GM23248 (cell line): ENCODE measurements around the gene HEPH. TPM values are rescaled to one million over a fixed set of nuclear protein-coding genes. Genes with fewer than 3 reads are reported as not detected.

Experiments
- DNase-seq: peaks from one replicate; pipeline ENCODE4 v3.0.0-alpha.2; 2015
- H2AFZ ChIP-seq: fragments of 200-600 bp; sonication (generic); 2 replicates; pipeline ENCODE4 v1.6.1; 2016; ENCODE audit warnings: antibody characterized with exemption
- H3F3A ChIP-seq: fragments of 200-600 bp; sonication (generic); 2 replicates; pipeline ENCODE4 v1.6.1; 2016; ENCODE audit warnings: mild to moderate bottlenecking, antibody characterized with exemption, mixed run types; ENCODE audit not compliant: insufficient read depth
- H3K27ac ChIP-seq: fragments of 200-600 bp; sonication (generic); 2 replicates; pipeline ENCODE4 v1.5.1; 2016; ENCODE audit warnings: mild to moderate bottlenecking
- H3K27me3 ChIP-seq: fragments of 200-600 bp; sonication (generic); replicated peaks from 2 replicates; pipeline ENCODE4 v1.6.1; 2016; ENCODE audit warnings: mild to moderate bottlenecking; ENCODE audit not compliant: insufficient read depth
- H3K36me3 ChIP-seq: fragments of 200-600 bp; sonication (generic); 2 replicates; pipeline ENCODE4 v1.6.1; 2016; ENCODE audit warnings: low read depth, mild to moderate bottlenecking
- H3K4me1 ChIP-seq: fragments of 200-600 bp; sonication (generic); 2 replicates; pipeline ENCODE4 v1.6.1; 2016; ENCODE audit warnings: mild to moderate bottlenecking; ENCODE audit not compliant: insufficient read depth
- H3K4me2 ChIP-seq: fragments of 200-600 bp; sonication (generic); one replicate; pipeline ENCODE4 v1.6.1; 2016; ENCODE audit warnings: mild to moderate bottlenecking; ENCODE audit not compliant: unreplicated experiment
- H3K4me3 ChIP-seq: fragments of 200-600 bp; sonication (generic); 2 replicates; pipeline ENCODE4 v1.5.1; 2016; ENCODE audit warnings: mild to moderate bottlenecking
- H3K79me2 ChIP-seq: fragments of 200-600 bp; sonication (generic); 2 replicates; pipeline ENCODE4 v1.6.1; 2016; ENCODE audit warnings: mild to moderate bottlenecking; ENCODE audit not compliant: insufficient read depth
- H3K9ac ChIP-seq: fragments of 200-600 bp; sonication (generic); 2 replicates; pipeline ENCODE4 v1.6.1; 2016; ENCODE audit warnings: mild to moderate bottlenecking
- H3K9me2 ChIP-seq: fragments of 200-600 bp; sonication (generic); 2 replicates; pipeline ENCODE4 v1.6.1; 2016; ENCODE audit warnings: mixed run types, mild to moderate bottlenecking, moderate library complexity; ENCODE audit not compliant: insufficient read depth
- H3K9me3 ChIP-seq: fragments of 200-600 bp; sonication (generic); one replicate; pipeline ENCODE4 v1.6.1; 2017; ENCODE audit warnings: low read depth
- H4K20me1 ChIP-seq: fragments of 200-600 bp; sonication (generic); 2 replicates; pipeline ENCODE4 v1.6.0; 2016; ENCODE audit not compliant: insufficient read depth
- EZH2 ChIP-seq: fragments of 200-600 bp; sonication (generic); IDR thresholded peaks from 2 replicates; pipeline ENCODE4 v1.6.1; 2018; ENCODE audit warnings: antibody characterized with exemption, mild to moderate bottlenecking; ENCODE audit not compliant: insufficient read depth, poor library complexity, severe bottlenecking
- EZH2phosphoT487 ChIP-seq: fragments of 200-600 bp; sonication (generic); IDR thresholded peaks from 2 replicates; pipeline ENCODE4 v1.6.1; 2018; ENCODE audit warnings: antibody characterized with exemption, moderate library complexity, mild to moderate bottlenecking, low read depth; ENCODE audit not compliant: insufficient read depth
- WGBS, 2 experiments: methylation state at CpG; one replicate each; pipeline ENCODE4 v1.1.6; 2015 to 2017; ENCODE audit warnings: low lambda C conversion rate in 2 of 2, low coverage in 1 of 2; ENCODE audit errors: missing lambda C conversion rate in 2 of 2; 5-methylcytosine and 5-hydroxymethylcytosine counted together
- in situ Hi-C: fragments of 300-500 bp; cut with MboI; formaldehyde crosslinking; loops from 2 replicates; pipeline ENCODE4 v1.15.0; 2020
- polyA plus RNA-seq: library from polyadenylated mRNA; unstranded; fragments of >200 nt; fragmentation: Nextera tagmentation; extraction: Ambion mirVana; gene quantifications from 2 replicates; pipeline ENCODE4 v1.2.1, GENCODE V29; 2016
- total RNA-seq: library from RNA; depleted of rRNA; stranded (reverse); fragments of >200 nt; shearing (Covaris generic); gene quantifications from 2 replicates; pipeline ENCODE4 v1.2.3, GENCODE V29; 2014

The HEPH gene
- total and polyA plus RNA-seq, 2 experiments from 2014 or later, result 14.3 to 42.4 TPM

- H2AFZ ChIP-seq, result no peak overlapping the region
- no peaks in the 10 kb centered on the region for H4K20me1 ChIP-seq
- in situ Hi-C loops, result no loop called here
- H3K79me2 ChIP-seq, result no peaks in the 10 kb centered on the region
- no peak overlapping the region for H3K27ac ChIP-seq
- H3K36me3 ChIP-seq, result no peaks in the 10 kb centered on the region
- no peaks in the 10 kb centered on the region for H3K9me2 ChIP-seq
- no peaks in the 10 kb centered on the region for H3K4me1 ChIP-seq
- H3K4me3 ChIP-seq, result no peak overlapping the region
- no peak overlapping the region for H3K4me2 ChIP-seq
- DNase-seq, result no peak
- H3K27me3 ChIP-seq, result no peaks in the 10 kb centered on the region
- no peaks in the 10 kb centered on the region for H3K9me3 ChIP-seq
- H3K9ac ChIP-seq, result no peak overlapping the region
- H3F3A ChIP-seq, result no peaks in the 10 kb centered on the region
- no peak for TF ChIP-seq EZH2phosphoT487
- no peak for TF ChIP-seq EZH2
Observed at GRCh38 chrX:66193821-66194220, 29.8 kb downstream of the HEPH start.

GRCh38 chrX:66200050-66200664 is 36.1 kb downstream of the HEPH start:
- Histone ChIP-seq H4K20me1 (no peaks in the 10 kb centered on the region), H3K4me1 (no peaks in the 10 kb centered on the region), H3K4me3 (no peak overlapping the region), H3K27ac (no peak overlapping the region), H3K27me3 (no peaks in the 10 kb centered on the region), H3K9ac (no peak overlapping the region), H2AFZ (no peak overlapping the region), H3F3A (no peaks in the 10 kb centered on the region), H3K9me2 (no peaks in the 10 kb centered on the region), H3K4me2 (no peak overlapping the region), H3K9me3 (no peaks in the 10 kb centered on the region), H3K36me3 (no peaks in the 10 kb centered on the region), H3K79me2 (no peaks in the 10 kb centered on the region)
- in situ Hi-C loops, result loop anchor here (10.0 kb wide), 1 partner anchor 525 kb away; no protein-coding TSS in a partner anchor
- peak; percentile 14 for DNase-seq
- TF ChIP-seq EZH2, result no peak
- TF ChIP-seq EZH2phosphoT487, result no peak
- 73 to 85% methylated on average over 4 of the region's 4 CpGs for WGBS, 2 experiments

GRCh38 chrX:66200855-66201795 is 37.1 kb downstream of the HEPH start:
- no peaks in the 10 kb centered on the region for H4K20me1 ChIP-seq
- WGBS, 2 experiments, result 43 to 45% methylated on average over 5 of the region's 5 CpGs
- H3K4me1 ChIP-seq, result no peaks in the 10 kb centered on the region
- no peaks in the 10 kb centered on the region for H3K79me2 ChIP-seq
- no peak for TF ChIP-seq EZH2phosphoT487
- no peak for TF ChIP-seq EZH2
- H2AFZ ChIP-seq, result no peak overlapping the region
- in situ Hi-C loops, result loop anchor here (10.0 kb wide), 1 partner anchor 524 kb away; no protein-coding TSS in a partner anchor
- no peaks in the 10 kb centered on the region for H3F3A ChIP-seq
- peak; percentile 47 for DNase-seq
- H3K27ac ChIP-seq, result no peak overlapping the region
- no peak overlapping the region for H3K4me3 ChIP-seq
- H3K4me2 ChIP-seq, result no peak overlapping the region
- no peak overlapping the region for H3K9ac ChIP-seq
- no peaks in the 10 kb centered on the region for H3K9me3 ChIP-seq
- no peaks in the 10 kb centered on the region for H3K27me3 ChIP-seq
- H3K36me3 ChIP-seq, result no peaks in the 10 kb centered on the region
- no peaks in the 10 kb centered on the region for H3K9me2 ChIP-seq

- Histone ChIP-seq H3K9ac (no peak overlapping the region), H3K79me2 (no peaks in the 10 kb centered on the region), H3K9me2 (no peaks in the 10 kb centered on the region), H2AFZ (no peak overlapping the region), H3K27me3 (no peaks in the 10 kb centered on the region), H3K36me3 (no peaks in the 10 kb centered on the region), H3K27ac (no peak overlapping the region), H3K4me2 (no peak overlapping the region), H3K9me3 (no peaks in the 10 kb centered on the region), H4K20me1 (no peaks in the 10 kb centered on the region), H3K4me1 (no peaks in the 10 kb centered on the region), H3K4me3 (no peak overlapping the region), H3F3A (no peaks in the 10 kb centered on the region)
- DNase-seq, result no peak
- TF ChIP-seq EZH2 (no peak), EZH2phosphoT487 (no peak)
- 95% methylated on average over 5 of the region's 5 CpGs for WGBS, 2 experiments
- in situ Hi-C loops, result loop anchor here (10.0 kb wide), 1 partner anchor 522 kb away; no protein-coding TSS in a partner anchor
Observed at GRCh38 chrX:66203114-66203513, 39.1 kb downstream of the HEPH start.
